Transverse colon (tissue), 4 donors: ENCODE data around the gene RARS1. TPM values are rescaled to one million over a fixed set of nuclear protein-coding genes. Genes with fewer than 3 reads are reported as not detected.

Experiments used
- DNase-seq: peaks from one replicate; pipeline ENCODE4 v3.0.0-alpha.2; 2019
- H3K27ac ChIP-seq, 4 donors: fragments of 200-600 bp; sonication (generic); 2 replicates each; pipeline ENCODE4 v1.5.1; 2016 to 2018; ENCODE audit warnings: inconsistent platforms in 4 of 4
- H3K27me3 ChIP-seq: fragments of 200-600 bp; sonication (generic); 2 replicates; pipeline ENCODE4 v1.5.1; 2017; ENCODE audit warnings: inconsistent platforms
- H3K36me3 ChIP-seq, 4 donors: fragments of 200-600 bp; sonication (generic); 2 replicates each; pipeline ENCODE4 v1.5.1; 2017 to 2019; ENCODE audit warnings: inconsistent platforms in 4 of 4
- H3K4me1 ChIP-seq, 4 donors: fragments of 200-600 bp; sonication (generic); 2 replicates each; pipeline ENCODE4 v1.5.1; 2017 to 2020; ENCODE audit warnings: inconsistent platforms in 4 of 4
- H3K4me3 ChIP-seq, 4 donors: fragments of 200-600 bp; sonication (generic); 1 replicate in 1 of 4; 2 replicates in 3 of 4; pipeline versions ENCODE4 v1.5.1 to v1.6.1; 2017 to 2019; ENCODE audit warnings: inconsistent platforms in 4 of 4
- H3K9me3 ChIP-seq, 2 donors: fragments of 200-600 bp; sonication (generic); 2 replicates each; pipeline ENCODE4 v1.5.1; 2017 to 2019; ENCODE audit warnings: inconsistent platforms in 2 of 2
- CTCF ChIP-seq, 5 experiments: fragments of 200-600 bp in 3 of 5; fragments of 450-650 bp in 2 of 5; sonication (generic) in 3 of 5; IDR thresholded peaks; 1 replicate in 2 of 5; 2 replicates in 3 of 5; pipeline ENCODE4 v1.5.1; 2016 to 2017; ENCODE audit warnings: antibody characterized with exemption in 5 of 5, inconsistent platforms in 3 of 5, mild to moderate bottlenecking in 2 of 5, moderate library complexity in 1 of 5
- EP300 ChIP-seq: sonication (generic); formaldehyde crosslinking; IDR thresholded peaks from one replicate; pipeline ENCODE4 v1.6.1; 2017; ENCODE audit warnings: antibody characterized with exemption, low read depth
- POLR2A ChIP-seq: fragments of 450-650 bp; IDR thresholded peaks from one replicate; pipeline ENCODE4 v1.6.1; 2016; ENCODE audit warnings: antibody characterized with exemption, mild to moderate bottlenecking, moderate library complexity
- POLR2AphosphoS5 ChIP-seq, 3 donors: sonication (generic); formaldehyde crosslinking; IDR thresholded peaks; one replicate each; pipeline ENCODE4 v1.6.1; 2016; ENCODE audit warnings: antibody characterized with exemption in 3 of 3
- WGBS, 2 donors: methylation state at CpG; one replicate each; pipeline ENCODE4 v1.1.5; 2018; ENCODE audit warnings: low coverage in 1 of 2; 5-methylcytosine and 5-hydroxymethylcytosine counted together
- in situ Hi-C, 4 donors: fragments of 200-750 bp; cut with MboI; loops; one replicate each; pipeline versions ENCODE4 v1.15.0 to v1.15.1; 2017; ENCODE audit warnings: low sequenced_read_pairs in 3 of 4, low pct_ligation_motif_present in 1 of 4, low pct_unique_long_range_greater_than_20kb in 1 of 4
- intact Hi-C: fragments of 100-400 bp; cut with DNase I; formaldehyde crosslinking; loops from one replicate; pipeline ENCODE4 v1.15.1; 2023; ENCODE audit warnings: low total_unique reads
- total RNA-seq, 4 donors: library from RNA; depleted of rRNA; stranded (reverse); fragments of >200 nt; gene quantifications; one replicate each; pipeline ENCODE4 v1.1.0, GENCODE V29; 2016

RARS1 gene
- total RNA-seq, 4 donors from 2014 or later: 6.6 to 66.8 (median 41.9) TPM

- intact Hi-C loops (loop anchor here (10.0 kb wide), 2 partner anchors 103 to 617 kb away; no protein-coding TSS in a partner anchor), in situ Hi-C loops (no loop called here)
- peaks cover 0 to 5% (median 0%) of the 10 kb centered on the region in 4 donors for H3K4me1 ChIP-seq
- 40 to 75% methylated on average over 1 to 4 of the region's 4 CpGs for WGBS, 2 donors
- H3K9me3 ChIP-seq: no peaks in the 10 kb centered on the region
- no peaks in the 10 kb centered on the region for H3K36me3 ChIP-seq
- H3K4me3 ChIP-seq: no peak overlapping the region
- TF ChIP-seq CTCF (IDR thresholded peaks at IDR 0.05) (no peak), EP300 (no peak), POLR2A (no peak), POLR2AphosphoS5 (IDR thresholded peaks at IDR 0.05) (no peak)
- peak; percentile 13 for DNase-seq
- H3K27me3 ChIP-seq: no peaks in the 10 kb centered on the region
- H3K27ac ChIP-seq: no peak overlapping the region
Measured at GRCh38 chr5:168481330-168481788, 4.9 kb upstream of the RARS1 start.

GRCh38 chr5:168482361-168482760, 3.9 kb upstream of the RARS1 start:
- no peak overlapping the region for H3K4me3 ChIP-seq
- no peaks in the 10 kb centered on the region for H3K36me3 ChIP-seq
- TF ChIP-seq POLR2AphosphoS5 (IDR thresholded peaks at IDR 0.05) (no peak), POLR2A (no peak), EP300 (no peak), CTCF (IDR thresholded peaks at IDR 0.05) (no peak)
- no peak for DNase-seq
- in situ Hi-C loops (no loop called here), intact Hi-C loops (loop anchor here (10.0 kb wide), 2 partner anchors 102 to 618 kb away; no protein-coding TSS in a partner anchor)
- no peaks in the 10 kb centered on the region for H3K9me3 ChIP-seq
- H3K4me1 ChIP-seq: peaks cover under 1 to 9% (median 4%) of the 10 kb centered on the region in 4 donors
- 83 to 89% methylated on average over 5 of the region's 5 CpGs for WGBS, 2 donors
- no peaks in the 10 kb centered on the region for H3K27me3 ChIP-seq
- no peak overlapping the region for H3K27ac ChIP-seq

- 94 to 97% methylated on average over 3 of the region's 3 CpGs for WGBS, 2 donors
- in situ Hi-C loops: no loop called here
- H3K9me3 ChIP-seq: no peaks in the 10 kb centered on the region
- intact Hi-C loops: loop anchor here (10.0 kb wide), 2 partner anchors 96 to 624 kb away; no protein-coding TSS in a partner anchor
- DNase-seq: no peak
- no peak overlapping the region for H3K4me3 ChIP-seq
- H3K36me3 ChIP-seq: peaks cover 0 to 57% (median 24%) of the 10 kb centered on the region in 4 donors
- H3K27ac ChIP-seq: no peak overlapping the region
- peaks cover 2 to 14% (median 9%) of the 10 kb centered on the region in 4 donors for H3K4me1 ChIP-seq
- TF ChIP-seq CTCF (IDR thresholded peaks at IDR 0.05) (no peak), EP300 (no peak), POLR2AphosphoS5 (IDR thresholded peaks at IDR 0.05) (no peak), POLR2A (no peak)
- H3K27me3 ChIP-seq: no peaks in the 10 kb centered on the region
Measured at GRCh38 chr5:168489059-168489458, 2.8 kb downstream of the RARS1 start.

- no peak overlapping the region for H3K27ac ChIP-seq
- intact Hi-C loops: no loop called here
- TF ChIP-seq EP300 (no peak), CTCF (IDR thresholded peaks at IDR 0.05) (no peak), POLR2A (no peak), POLR2AphosphoS5 (IDR thresholded peaks at IDR 0.05) (no peak)
Measured at GRCh38 chr5:168494057-168494555, 7.8 kb downstream of the RARS1 start.

More at GRCh38 chr5:168494057-168494555, 7.8 kb downstream of the RARS1 start:
- Histone ChIP-seq H3K27me3 (no peaks in the 10 kb centered on the region), H3K4me1 (no peaks in the 10 kb centered on the region), H3K9me3 (no peaks in the 10 kb centered on the region), H3K36me3 (peaks cover 0 to 93% (median 45%) of the 10 kb centered on the region in 4 donors), H3K4me3 (no peak overlapping the region)
- in situ Hi-C loops: no loop called here
- 86 to 95% methylated on average over 5 of the region's 5 CpGs for WGBS, 2 donors
- no peak for DNase-seq
